ENCODE data around the gene GCGR. TPM values are rescaled to one million over a fixed set of nuclear protein-coding genes. Genes with fewer than 3 reads are reported as not detected.
"Not testable (repeated sequence)": the region's sequence is repeated elsewhere in the genome, so short reads cannot be mapped to it uniquely, and the experiment has no call there.

Gene GCGR
- total RNA-seq, 1 donor from 2014 or later: 0.20 TPM

DNA sequence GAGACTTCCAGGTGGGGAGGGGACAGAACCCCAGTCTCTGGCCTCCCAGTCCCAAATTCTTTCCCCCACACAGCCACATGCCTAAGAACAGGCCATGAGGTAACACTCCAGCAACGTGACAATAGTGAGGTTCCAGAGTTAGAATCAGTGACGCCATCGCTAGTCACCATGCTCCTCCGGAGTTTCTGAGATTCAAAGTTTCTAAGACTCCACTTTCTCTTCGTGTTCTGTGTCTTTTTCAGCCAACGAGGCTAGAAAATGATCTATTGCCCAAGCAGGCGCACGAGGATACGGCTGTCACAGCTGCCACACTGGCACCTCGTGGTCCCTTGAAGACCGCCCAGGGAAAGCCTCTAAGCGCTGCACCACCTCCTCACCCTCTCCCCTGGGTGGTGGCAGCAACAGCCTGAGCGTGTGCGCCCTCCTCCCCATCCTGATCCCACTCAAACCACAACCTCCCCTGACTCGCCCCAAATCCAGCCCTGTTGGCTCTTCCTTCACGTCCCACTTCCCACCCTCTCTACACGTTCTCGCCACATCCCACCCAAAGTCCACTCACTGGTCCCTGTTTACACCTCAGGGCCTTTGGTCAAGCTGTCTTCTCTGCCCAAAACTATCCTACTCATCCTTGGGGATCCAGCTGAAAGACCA lies 28.1 kb downstream of the GCGR start:
- DNase-seq (ENCODE audit: low spot score): no peak

DNA sequence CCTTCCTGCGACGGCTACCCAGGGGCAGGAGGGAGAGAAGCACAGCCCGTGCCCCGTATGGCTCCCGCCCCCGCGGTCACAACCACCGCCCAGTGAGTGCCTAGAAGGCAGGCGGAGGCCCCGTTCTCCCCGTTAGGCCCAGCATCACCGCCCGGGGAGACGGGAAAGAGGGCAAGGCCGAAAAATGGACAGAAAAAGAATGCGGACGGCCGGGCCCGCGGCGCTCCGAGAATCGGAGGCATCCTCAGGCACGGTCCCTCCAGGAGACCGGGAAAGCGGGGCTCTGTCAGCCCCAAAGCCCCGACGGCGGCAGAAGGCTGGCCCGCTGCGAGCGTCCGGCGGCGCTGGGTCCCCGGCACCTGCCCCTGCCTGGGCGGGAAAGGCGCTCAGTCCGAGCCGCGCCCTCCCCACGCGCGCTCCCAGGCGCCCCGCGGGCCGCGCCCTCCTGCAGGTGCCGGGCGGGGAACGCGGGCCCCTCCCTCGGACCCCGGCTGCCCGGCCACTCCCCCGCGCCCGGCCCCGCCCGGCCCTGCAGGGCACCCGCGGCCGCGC lies 28.7 kb downstream of the GCGR start:
- DNase-seq (ENCODE audit: low spot score): peak; percentile 26

DNA sequence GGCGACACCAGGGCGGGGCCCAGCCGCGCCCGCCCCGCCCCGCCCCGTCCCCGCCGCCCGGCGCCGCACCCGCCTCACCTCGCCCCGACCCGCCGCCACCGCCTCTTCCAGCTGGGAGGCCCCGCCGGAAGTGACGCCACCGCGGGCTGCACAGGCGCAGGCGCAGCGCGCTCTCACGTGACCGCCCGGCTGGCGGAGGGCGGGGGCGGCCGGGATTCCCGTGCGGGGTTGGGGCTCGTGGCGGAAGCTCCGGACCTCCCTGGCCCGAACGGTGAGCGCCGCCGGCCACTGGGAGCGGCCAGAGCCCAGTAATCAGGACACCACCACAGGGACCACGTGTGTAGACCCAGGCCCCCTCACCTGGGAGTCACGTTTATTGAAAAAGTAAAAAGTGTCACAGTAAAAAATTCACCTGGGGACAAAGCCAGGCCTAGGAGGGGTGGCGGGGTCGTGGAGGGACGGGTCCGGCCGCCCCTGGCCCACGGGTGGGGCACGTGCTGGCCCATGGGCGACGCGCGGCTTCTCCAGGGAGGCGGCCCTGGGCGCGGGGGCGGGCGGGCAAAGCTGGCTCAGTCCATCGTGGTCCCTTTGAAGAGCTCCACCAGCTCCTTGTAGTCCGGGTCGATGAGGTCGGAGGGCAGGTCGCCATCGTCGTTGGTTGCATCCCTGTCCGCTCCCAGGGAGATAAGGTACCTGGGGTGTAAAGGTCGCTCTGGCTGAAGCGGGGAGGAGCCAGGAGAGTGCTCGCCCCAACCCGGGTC lies 29.4 kb downstream of the GCGR start, which contains the start of gene MCRIP1:
TSS of gene MCRIP1 (minus strand) at position 132 of the 761 bp plus-strand sequence. CDS start 8,785 bp downstream, outside the sequence.
- DNase-seq (ENCODE audit: low spot score): peak; percentile 95

DNA sequence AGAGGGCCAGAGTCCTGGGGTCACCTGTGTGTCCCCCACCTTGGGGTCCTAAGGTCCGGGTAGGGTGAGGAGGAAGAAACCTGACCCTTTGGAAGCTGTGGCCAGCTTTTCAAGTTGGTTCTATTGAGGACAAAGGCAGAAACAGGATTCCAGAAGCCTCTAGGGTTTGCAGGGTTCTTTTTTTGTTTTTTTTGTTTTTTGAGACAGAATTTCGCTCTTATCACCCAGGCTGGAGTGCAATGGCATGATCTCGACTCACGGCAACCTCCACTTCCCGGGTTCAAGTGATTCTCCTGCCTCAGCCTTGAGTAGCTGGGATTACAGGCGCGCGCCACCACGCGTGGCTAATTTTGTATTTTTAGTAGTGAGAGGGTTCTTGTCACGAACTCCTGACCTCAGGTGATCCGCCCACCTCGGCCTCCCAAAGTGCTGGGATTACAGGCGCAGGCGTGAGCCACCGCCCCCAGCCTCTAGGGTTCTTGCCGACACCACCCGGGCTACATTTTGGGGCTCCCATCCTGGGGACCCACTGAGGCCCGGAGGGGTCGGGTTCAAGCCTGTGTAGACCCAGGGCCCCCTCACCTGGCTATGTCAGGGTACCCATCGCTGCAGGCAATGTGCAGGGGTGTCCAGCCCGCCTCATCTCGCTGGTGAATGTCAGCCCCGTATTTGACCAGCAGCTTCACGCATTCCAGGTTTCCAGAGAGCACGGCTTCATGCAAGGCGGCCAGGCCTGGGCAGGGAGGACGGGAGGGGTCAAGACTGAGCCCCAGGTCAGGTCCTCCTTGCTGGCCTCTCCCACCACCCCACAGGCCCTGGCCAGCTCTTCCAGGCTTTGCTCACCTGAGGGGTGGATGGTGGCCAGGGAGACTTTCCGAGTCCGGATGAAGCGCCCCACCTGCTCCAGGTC lies 30.2 kb downstream of the GCGR start:
- no peak for DNase-seq (ENCODE audit: low spot score)

DNA sequence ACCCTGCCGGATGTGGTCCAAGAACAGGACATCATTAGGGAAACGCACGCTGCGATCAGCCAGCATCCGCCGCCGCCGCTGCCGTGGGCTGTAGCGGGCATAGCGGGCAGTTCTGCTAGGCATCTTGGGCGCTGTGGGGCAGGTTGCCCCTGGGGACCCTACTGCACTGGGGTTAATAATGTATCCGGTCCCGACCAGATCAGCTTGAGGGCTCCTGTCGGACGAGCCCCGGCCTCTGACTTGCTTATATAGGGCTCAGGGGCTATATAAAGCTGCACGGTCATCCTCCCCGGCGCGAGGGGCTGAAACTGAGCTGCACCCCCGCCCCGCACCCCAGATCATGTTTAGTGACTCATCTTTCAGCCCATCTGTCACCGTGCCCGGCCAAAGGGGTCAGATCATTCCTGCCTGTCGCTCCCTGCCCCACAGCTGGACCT lies 30.9 kb downstream of the GCGR start, which contains the start of gene PPP1R27:
TSS of gene PPP1R27 (minus strand) at position 220 of the 437 bp plus-strand sequence. CDS start at position 123, 97 bp downstream.
- DNase-seq (ENCODE audit: low spot score): no peak

DNA sequence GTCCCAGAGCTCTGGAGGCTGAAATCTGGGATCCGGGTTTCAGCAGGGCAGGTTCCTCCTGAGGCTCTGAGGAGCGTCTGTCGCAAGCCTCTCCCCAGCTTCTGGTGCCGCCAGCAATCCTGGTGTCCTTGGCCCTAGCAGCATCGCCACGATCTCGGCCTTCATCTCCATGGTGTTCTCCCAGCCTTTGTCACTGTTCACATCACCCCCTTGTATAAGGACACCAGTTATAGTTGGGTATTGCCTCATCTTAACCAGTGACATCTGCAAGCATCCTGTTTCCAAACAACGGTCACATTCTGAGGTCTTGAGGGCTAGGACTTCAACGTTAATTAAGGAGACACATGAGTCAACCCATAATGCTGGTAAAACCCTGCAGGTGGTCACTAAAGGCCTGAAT lies 33.7 kb downstream of the GCGR start:
- DNase-seq (ENCODE audit: low spot score): no peak

DNA sequence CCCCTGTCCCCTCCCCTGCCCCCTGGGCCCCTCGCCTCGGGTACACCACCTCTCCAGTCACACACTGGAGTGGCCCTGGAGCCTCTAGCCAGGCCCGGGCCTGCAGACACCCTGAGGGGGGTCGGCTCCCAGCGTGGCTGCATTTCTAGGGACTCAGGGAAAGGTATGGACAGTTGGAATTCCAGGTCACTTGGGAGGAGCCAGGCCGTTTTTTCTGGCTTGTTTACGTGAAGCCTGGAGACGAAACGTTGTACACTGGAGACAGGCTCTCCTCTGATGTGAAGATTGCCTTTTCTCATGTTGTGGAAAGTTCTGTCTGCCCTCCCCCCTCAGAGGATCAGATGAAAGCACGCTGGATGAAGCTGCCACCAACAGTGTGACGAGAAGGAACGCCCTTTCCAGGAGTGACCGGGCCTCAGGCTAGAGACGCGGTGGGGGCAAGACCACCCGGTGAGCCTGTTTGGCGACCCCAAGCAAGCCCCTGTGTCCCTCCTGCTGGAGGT lies 34.9 kb downstream of the GCGR start:
- DNase-seq (ENCODE audit: low spot score): no peak

DNA sequence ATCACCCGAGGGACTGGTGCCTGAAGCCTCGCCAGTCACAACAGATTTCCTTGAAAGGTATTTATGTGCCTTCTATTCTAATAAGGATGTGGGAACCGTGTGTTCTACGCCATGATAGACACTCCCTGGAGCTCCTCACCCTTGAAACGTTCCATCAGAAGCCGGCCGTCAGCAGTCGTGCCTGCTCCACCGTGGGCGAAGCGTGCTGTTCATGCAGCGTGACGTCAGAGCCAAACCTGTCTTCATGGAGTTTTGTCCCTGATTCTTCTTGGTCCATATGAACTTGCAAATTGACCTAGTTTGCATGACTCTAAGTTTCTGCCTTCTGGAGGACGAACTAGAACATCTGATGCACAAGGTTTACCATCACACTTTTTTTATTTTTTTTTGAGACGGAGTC lies 35.4 kb downstream of the GCGR start:
- no peak for DNase-seq (ENCODE audit: low spot score)

DNA sequence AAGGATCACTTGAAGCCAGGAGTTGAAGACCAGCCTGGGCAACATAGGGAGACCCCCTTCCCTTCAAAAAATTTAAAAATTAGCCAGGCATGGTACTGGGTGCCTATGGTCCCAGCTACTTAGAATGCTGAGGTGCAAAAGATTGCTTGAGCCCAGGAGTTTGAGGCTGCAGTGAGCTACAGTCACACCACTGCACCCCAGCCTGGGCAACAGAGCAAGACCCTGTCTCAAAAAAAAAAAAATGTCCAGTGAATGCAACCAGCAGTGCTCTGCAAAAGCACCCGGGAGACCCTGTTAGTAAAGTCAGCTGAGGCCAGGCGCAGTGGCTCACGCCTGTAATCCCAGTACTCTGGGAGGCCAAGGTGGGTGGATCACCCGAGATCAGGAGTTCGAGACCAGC lies 36.1 kb downstream of the GCGR start:
- DNase-seq (ENCODE audit: low spot score): not testable (repeated sequence)

DNA sequence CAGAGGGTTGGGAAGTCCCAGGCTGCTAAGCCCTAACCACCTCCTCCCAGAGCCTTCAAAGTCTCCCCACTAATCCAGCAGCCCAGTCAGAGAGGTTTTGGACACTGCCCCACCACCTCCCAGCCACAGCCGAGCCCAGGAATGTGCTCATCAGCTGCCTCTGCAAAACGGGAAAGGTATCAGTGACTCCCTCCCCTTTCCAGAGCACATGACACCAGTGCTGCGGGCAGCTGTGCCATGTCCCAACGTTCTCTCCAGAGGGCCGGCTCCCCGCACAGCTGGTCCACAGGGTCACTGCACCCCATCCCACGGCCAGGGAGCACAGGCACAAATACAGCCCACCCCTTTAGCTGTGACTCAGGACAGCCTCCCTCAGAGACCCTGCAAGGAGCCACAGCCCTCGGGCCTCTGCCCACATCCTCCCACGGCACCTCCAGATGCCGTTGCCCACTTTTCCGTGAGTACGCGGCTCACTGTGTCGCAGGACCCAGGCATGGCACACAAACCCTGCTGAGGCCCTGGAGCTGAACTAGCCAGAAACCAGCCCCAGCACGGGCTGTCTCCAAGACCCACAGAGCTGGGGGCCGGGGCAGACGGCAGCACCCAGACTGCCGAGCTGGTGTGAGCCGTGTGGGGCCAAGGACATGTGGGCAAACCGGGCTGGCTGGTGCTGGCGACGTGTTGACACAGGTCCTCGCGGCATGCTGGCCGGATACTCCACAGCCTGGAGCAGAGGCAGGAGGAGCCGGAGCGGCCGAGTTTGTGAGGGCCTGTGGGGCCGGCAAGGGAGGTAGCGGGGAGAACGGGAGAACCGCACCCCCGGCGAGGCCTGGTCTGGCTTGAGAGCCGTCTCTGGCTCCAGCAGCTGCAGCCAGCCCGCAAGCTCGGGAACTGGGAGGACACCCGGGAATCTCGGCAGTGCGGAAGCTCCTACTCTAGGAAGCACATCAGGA lies 37.2 kb downstream of the GCGR start:
- no peak for DNase-seq (ENCODE audit: low spot score)

DNA sequence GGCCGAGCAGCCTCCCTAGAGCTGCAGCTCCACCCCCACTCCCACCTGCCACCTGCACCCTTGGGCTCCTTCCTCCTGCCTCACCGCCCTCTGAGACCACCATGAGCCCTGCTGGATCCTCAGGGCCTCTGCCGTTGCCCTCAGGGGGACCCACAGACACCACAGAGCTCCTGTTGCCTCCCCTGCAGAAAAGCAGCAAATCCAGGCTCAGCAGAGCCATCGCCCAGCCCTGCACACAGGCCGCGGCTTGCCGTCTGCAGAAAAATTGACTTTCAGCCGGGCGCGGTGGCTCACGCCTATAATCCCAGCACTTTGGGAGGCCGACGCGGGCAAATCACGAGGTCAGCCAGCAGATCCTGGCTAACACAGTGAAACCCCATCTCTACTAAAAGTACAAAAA lies 37.9 kb downstream of the GCGR start:
- no peak for DNase-seq (ENCODE audit: low spot score)

DNA sequence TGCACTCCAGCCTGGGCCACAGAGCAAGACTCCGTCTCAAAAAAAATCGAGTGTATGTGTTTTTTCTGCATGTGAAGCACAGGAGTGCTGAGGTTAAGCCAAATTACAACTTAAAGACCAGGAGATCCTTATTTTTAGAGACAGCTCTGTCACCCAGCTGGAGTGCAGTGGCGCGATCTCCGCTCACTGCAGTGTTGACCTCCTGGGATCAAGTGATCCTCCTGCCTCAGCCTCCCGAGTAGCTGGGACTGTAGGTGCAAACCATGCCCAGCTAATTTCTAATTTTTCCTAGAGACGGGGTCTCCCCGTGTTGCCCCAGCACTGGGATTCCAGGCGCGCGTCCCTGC lies 38.4 kb downstream of the GCGR start:
- no peak for DNase-seq (ENCODE audit: low spot score)

DNA sequence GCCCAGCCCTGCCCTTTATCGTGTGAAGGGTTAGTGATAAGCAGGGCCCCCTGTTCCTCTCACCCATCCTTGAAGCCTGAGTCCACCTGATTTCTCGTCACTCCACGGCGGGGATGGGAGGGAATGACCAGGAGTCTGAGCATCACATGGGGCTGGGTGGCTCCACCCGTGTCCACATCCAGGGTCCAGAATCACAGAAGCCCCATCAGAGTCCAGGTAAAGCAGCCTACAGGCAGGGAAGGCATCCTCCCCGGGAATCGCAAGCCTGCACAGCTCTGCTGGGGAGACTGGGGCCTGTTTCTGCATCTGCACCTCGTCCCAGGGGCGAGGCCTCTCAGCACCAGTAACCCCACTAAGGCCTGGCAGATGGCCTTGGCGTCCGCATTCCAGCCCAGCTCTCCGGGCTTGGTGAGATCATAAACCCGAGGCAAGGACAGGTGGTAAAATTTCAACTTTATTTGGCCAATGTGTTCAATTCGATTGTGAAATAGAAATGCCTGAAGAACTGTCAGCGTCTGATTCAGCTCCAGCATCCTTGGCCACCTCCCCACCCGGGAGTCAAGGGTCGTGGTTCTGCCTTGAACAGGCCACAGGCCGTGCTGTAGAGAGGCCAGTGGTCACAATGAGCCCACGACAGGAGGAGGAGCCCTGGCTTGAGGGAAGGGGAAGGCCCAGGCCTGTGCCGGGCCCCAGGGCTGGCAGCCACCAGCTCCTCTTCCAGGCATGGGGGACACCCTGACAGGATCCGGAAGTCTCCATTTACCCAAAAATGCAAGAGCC lies 39.0 kb downstream of the GCGR start:
- no peak for DNase-seq (ENCODE audit: low spot score)

DNA sequence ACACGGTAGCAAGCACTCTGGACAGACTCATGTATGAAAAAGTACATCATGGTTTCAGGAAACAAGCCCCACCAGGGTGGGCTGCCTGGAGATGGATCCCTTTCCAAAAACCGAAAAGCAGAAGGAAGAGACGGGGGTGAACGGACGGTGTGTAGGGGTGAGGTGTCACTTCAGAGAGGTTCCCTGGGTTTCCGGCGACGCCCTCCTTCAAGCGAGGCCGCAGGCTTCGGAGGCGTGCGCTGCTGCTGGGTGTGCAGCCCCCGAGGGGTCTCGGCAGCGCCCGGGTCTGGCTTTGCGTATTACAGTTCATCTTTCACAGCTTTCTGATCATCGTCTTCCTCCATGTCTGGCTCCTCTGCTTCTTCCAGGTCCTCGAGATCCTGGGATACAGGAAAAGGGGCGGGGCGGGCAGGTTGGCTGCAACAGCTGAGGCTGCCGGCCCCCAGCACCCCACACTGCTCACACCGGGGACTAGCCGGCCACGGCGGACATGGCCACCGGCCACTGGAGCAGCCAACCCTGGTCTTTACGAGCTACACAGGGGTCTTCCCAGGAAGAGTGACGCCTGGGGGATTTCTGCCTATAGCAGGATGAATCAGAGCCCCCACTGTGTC lies 39.9 kb downstream of the GCGR start:
- no peak for DNase-seq (ENCODE audit: low spot score)

DNA sequence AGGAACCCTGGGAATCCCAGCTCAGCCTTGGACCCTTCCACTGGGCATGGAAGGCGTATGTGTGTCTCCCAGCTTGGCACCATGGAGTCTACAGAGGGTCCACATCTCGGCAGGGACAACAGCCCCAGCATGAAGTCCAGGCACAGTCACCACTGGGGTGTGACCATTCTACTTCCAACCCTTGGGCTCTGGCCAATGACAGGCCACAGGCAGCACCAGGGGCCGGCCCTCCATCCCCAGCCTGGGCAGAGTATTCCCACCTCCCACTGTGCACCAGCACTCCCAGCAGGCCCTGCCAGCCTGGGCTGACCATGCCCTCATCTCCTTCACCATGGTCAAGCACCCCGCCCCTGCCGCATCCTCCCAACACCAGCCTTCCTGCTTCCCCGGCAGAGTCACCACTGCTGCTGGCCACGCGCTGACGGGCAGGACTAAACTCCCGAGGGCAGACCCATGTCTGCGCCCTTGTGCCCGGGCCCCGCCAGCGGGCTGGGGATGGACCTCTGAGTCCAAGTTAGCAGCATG lies 40.4 kb downstream of the GCGR start:
- no peak for DNase-seq (ENCODE audit: low spot score)

DNA sequence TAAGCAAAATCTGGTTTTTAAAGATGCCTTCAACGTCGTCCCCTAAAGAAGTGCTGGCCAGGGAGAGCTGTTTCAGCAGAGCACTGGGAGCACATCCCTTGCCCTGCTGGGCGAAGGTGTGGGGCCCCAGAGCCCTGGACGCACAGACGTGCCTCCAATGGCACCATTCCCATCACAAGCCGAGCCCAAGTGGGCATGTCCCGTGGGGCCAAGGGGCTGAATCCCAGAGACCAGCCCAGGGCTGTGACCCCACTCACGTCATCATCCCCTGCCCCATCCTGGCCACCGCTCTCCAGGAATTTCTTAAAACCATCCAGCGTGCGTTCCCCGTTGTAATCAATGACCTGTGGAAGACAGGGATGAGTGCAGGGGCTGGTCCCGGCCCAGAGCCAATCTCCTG lies 40.9 kb downstream of the GCGR start:
- no peak for DNase-seq (ENCODE audit: low spot score)

DNA sequence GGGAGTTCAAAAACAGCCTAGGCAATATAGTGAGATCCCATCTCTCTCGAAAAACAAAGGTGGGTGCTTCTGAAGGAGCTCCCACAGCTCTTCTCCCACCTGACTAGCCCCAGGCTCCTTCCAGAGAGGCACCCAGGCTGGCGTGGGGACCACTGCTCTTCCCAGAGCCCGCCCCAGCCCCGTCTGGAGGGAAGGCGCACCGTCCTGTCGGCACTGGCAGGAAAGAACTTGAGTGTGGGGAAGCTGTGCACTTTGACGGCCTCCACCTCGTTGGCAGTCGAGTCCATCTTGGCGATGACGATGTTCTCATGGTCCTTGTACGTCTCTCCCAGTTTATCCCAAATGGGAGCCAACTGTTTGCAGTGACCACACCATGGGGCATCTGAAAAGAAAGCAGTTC lies 41.4 kb downstream of the GCGR start:
- no peak for DNase-seq (ENCODE audit: low spot score)

DNA sequence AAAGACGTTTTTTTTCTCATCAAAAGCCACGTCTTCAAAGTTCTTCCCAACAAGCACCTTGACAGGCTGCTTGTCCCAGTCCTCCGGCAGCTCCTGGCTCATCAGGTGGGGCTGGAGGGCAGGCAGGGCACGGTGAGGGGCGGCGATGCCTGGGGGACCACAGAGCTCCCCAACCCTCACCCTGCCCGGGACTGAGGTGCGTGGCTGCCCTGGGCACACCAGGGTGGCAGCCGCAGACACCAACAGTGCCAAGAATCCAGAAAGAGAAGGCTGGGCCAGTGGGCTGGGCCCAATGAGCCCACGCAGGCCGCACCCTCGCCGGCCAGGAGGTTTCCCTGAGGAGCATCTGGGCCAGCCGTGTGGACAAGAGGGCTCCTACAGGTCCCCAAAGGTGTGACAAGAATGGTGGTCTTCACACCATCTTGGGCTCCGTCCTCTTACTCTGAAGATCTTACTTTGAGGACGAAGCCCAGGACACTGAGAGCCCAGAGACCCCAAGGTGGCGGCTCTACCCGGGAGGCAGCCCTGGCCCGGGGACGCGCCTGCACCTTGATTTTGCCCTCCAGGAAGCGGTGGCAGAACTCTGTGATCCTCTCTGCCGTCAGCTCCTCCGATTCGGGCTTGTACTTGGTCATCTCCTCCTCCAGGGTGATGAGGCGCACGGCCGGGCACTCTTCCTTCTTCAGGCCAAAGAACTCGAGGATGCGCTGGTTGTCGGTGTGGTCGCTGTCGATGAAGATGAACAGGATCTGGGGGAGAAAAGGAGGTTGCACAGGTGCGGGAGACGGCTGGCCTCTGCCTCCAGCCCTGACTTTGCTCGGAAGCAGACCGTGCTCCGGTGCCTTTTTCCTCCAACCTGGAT lies 42.2 kb downstream of the GCGR start:
- DNase-seq (ENCODE audit: low spot score): no peak

Measured in mucosa of gallbladder (tissue), 1 donor.